Heart right ventricle (tissue), 16 donors: ENCODE measurements around the gene GNL3L. TPM values are rescaled to one million over a fixed set of nuclear protein-coding genes. Genes with fewer than 3 reads are reported as not detected.
"Not testable (repeated sequence)": the region's sequence is repeated elsewhere in the genome, so short reads cannot be mapped to it uniquely, and the experiment has no call there.

ENCODE experiments used
- ATAC-seq, 8 donors: fragments of 200-7000 bp; cut with Tn5 transposase; one replicate each; pipeline ENCODE4 v1.9.1; 2020; ENCODE audit warnings: mild to moderate bottlenecking in 8 of 8, moderate library complexity in 8 of 8, moderate number of reproducible peaks in 1 of 8
- DNase-seq, 2 donors: peaks; one replicate each; pipeline ENCODE4 v3.0.0-alpha.2; 2020
- H3K27ac ChIP-seq, 10 donors: fragments of 200-600 bp; sonication (generic) in 2 of 10; one replicate each; pipeline versions ENCODE4 v1.5.0 to v1.8.0; 2020 to 2022; ENCODE audit warnings: mild to moderate bottlenecking in 3 of 10
- H3K27me3 ChIP-seq, 7 donors: fragments of 200-600 bp; one replicate each; pipeline ENCODE4 v1.8.0; 2021 to 2022; ENCODE audit warnings: mild to moderate bottlenecking in 2 of 7
- H3K36me3 ChIP-seq, 9 donors: fragments of 200-600 bp; sonication (generic) in 1 of 9; one replicate each; pipeline versions ENCODE4 v1.5.0 to v1.8.0; 2020 to 2022; ENCODE audit warnings: mild to moderate bottlenecking in 2 of 9
- H3K4me1 ChIP-seq, 9 donors: fragments of 200-600 bp; sonication (generic) in 1 of 9; one replicate each; pipeline versions ENCODE4 v1.5.0 to v1.8.0; 2020 to 2022; ENCODE audit warnings: mild to moderate bottlenecking in 4 of 9
- H3K4me3 ChIP-seq, 10 donors: fragments of 200-600 bp; sonication (generic) in 2 of 10; one replicate each; pipeline versions ENCODE4 v1.5.0 to v1.8.0; 2020 to 2022; ENCODE audit warnings: mild to moderate bottlenecking in 7 of 10, moderate library complexity in 2 of 10
- H3K9me3 ChIP-seq, 11 donors: fragments of 200-600 bp in 10 of 11; sonication (generic) in 2 of 11; one replicate each; pipeline versions ENCODE4 v1.5.0 to v1.8.0; 2013 to 2022; ENCODE audit warnings: mild to moderate bottlenecking in 2 of 11, control low read depth in 1 of 11, moderate library complexity in 1 of 11
- WGBS, 2 donors: extraction: QIAGEN DNeasy Blood & Tissue Kit; methylation state at CpG; one replicate each; pipeline ENCODE4 v1.1.7; 2013; ENCODE audit warnings: inconsistent platforms in 1 of 2; 5-methylcytosine and 5-hydroxymethylcytosine counted together
- intact Hi-C, 10 donors: fragments of 100-400 bp; cut with DNase I; formaldehyde crosslinking; loops; one replicate each; pipeline versions ENCODE4 v1.11.1 to v1.14.2; 2022
- polyA plus RNA-seq, 2 donors: library from polyadenylated mRNA; stranded (reverse); fragments of 200-250 nt; gene quantifications; one replicate each; pipeline ENCODE4 v1.2.3, GENCODE V29; 2013
- total RNA-seq, 10 donors: library from RNA; stranded (reverse); fragmentation: NEBNext Ultra II Directional in 3 of 10; extraction: Animal tissue kit (Norgen Biotek cat#: 25700) in 3 of 10; gene quantifications; one replicate each; pipeline versions ENCODE4 v1.2.1 to v1.2.4, GENCODE V29; 2021 to 2023
- TF ChIP-seq, protein P1 (sequence below), 9 donors: fragments of 200-600 bp; sonication (generic) in 2 of 9; IDR thresholded peaks; one replicate each; pipeline versions ENCODE4 v1.5.0 to v1.8.0; 2021 to 2022; ENCODE audit warnings: antibody characterized with exemption in 9 of 9, mild to moderate bottlenecking in 5 of 9, moderate library complexity in 1 of 9
- donor health status: Arrhythmogenic right ventricular cardiomyopathy.
- donor health status: ischemic (EF 13 %, LVEDD 7.1; RV severe dilation, severe dysfunction).
- donor health status: healthy with polysubstance abuse.
- donor health status: DM: no; HTN: yes; CAD: no.
- donor health status: DM: no; HTN: no; CAD: no.
- donor health status: ischemic (EF 25% LVEDD 6.9; RV normal size, moderate dysfunction).
- donor health status: ischemic (EF 25% LVEDD 5.7; RV mildly dilated, moderate dysfunction).
- donor health status: healthy.
- donor health status: DM: yes; HTN: yes; CAD: no.
- donor health status: Ischemic cardiomyopathy.
- donor health status: ischemic (EF 35%, LVEDD 5.7; RV mildly dilated, moderate dysfunction).
- donor health status: nonischemic (EF 11% LVEDD 7.7; RV severe dilation, severe dysfunction).
- donor health status: DM: yes; HTN: yes; CAD: no.
- donor health status: PGD.
- donor health status: ischemic (EF 29% LVEDD 5.4; RV normal size, mild dysfunction).
- donor health status: nonischemic (EF 23%, LVEDD 6.1; RV moderate dilation, normal function).

The GNL3L gene
- total and polyA plus RNA-seq, 12 donors: 3.9 to 47.2 (median 32.0) TPM

DNA sequence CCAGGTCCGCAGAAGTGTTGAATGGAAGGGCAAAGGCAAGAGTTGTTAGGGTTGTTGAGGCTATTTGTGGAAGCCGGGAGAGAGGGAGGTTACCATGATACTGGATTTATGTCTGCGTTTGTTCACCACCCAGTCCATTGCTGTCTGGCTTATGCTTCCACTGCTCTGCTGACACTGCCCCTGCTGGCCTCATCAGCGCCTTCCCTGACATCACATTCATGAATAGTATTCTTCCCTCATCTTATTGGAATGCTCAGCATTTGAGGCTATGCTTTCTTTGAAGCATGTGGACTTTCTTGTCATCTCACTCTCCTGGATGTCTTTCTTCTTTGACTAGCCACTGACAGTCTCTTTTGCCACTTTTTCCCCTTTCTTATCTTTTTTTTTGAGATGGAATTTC is 10.3 kb downstream of the GNL3L start:
- DNase-seq (peak in 1 of 2 donors; percentile 19), ATAC-seq (peak; percentile 63 to 99 (median 92))
- no peak overlapping the region for H3K4me3 ChIP-seq
- H3K27ac ChIP-seq: peak overlapping the region in 6 of 10 donors; percentile 35 to 78 (median 74)
- intact Hi-C loops: no loop called here
- H3K27me3 ChIP-seq: no peaks in the 10 kb centered on the region
- TF ChIP-seq, protein P1, sequence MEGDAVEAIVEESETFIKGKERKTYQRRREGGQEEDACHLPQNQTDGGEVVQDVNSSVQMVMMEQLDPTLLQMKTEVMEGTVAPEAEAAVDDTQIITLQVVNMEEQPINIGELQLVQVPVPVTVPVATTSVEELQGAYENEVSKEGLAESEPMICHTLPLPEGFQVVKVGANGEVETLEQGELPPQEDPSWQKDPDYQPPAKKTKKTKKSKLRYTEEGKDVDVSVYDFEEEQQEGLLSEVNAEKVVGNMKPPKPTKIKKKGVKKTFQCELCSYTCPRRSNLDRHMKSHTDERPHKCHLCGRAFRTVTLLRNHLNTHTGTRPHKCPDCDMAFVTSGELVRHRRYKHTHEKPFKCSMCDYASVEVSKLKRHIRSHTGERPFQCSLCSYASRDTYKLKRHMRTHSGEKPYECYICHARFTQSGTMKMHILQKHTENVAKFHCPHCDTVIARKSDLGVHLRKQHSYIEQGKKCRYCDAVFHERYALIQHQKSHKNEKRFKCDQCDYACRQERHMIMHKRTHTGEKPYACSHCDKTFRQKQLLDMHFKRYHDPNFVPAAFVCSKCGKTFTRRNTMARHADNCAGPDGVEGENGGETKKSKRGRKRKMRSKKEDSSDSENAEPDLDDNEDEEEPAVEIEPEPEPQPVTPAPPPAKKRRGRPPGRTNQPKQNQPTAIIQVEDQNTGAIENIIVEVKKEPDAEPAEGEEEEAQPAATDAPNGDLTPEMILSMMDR (IDR thresholded peaks at IDR 0.05): peak in 3 of 9 donors; percentile 21 to 28 (median 22)
- WGBS, 2 donors: 28 to 53% methylated on average over 4 of the region's 4 CpGs
- H3K9me3 ChIP-seq: no peaks in the 10 kb centered on the region
- H3K36me3 ChIP-seq: peaks cover 0 to 86% (median 8%) of the 10 kb centered on the region in 9 donors
- peaks cover 0 to 6% (median 0%) of the 10 kb centered on the region in 9 donors for H3K4me1 ChIP-seq

DNA sequence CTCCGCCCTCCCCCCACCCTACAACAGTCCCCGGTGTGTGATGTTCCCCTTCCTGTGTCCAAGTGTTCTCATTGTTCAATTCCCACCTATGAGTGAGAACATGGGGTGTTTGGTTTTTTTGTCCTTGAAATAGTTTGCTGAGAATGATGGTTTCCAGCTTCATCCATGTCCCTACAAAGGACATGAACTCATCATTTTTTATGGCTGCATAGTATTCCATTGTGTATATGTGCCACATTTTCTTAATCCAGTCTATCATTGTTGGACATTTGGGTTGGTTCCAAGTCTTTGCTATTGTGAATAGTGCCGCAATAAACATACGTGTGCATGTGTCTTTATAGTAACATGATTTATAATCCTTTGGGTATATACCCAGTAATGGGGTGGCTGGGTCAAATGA is 12.2 kb downstream of the GNL3L start:
- H3K36me3 ChIP-seq: peaks cover 0 to 100% (median 15%) of the 10 kb centered on the region in 9 donors
- H3K4me3 ChIP-seq, H3K4me1 ChIP-seq, H3K9me3 ChIP-seq, H3K27me3 ChIP-seq, H3K27ac ChIP-seq, ATAC-seq, DNase-seq, intact Hi-C loops: not testable (repeated sequence)
- 100% methylated on average over 2 of the region's 4 CpGs for WGBS, 2 donors

DNA sequence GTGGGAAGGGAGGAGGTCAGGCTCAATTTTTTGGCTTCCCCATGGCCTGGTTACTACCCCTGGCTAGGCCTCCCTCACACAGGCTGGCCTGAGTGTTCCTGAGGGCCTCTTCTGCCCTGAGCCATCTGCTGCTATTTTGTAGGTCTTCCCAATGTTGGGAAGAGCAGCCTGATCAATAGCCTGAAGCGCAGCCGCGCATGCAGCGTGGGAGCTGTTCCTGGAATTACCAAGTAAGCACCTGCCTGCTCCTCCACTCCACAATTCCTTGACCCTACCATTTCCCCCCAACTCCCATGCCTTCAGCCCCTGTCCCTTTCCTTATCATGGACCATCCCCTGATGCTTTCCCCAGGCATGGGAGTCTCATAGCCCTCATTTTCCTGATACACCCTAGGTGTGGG is 20.8 kb downstream of the GNL3L start:
- ATAC-seq (no peak), DNase-seq (no peak)
- H3K36me3 ChIP-seq: peaks cover 0 to 100% (median 2%) of the 10 kb centered on the region in 9 donors
- intact Hi-C loops: no loop called here
- H3K27ac ChIP-seq: no peak overlapping the region
- no peaks in the 10 kb centered on the region for H3K9me3 ChIP-seq
- TF ChIP-seq, protein P1 (IDR thresholded peaks at IDR 0.05): no peak
- no peaks in the 10 kb centered on the region for H3K4me1 ChIP-seq
- H3K27me3 ChIP-seq: no peaks in the 10 kb centered on the region
- H3K4me3 ChIP-seq: no peak overlapping the region
- WGBS, 2 donors: 96 to 100% methylated on average over 4 of the region's 4 CpGs

DNA sequence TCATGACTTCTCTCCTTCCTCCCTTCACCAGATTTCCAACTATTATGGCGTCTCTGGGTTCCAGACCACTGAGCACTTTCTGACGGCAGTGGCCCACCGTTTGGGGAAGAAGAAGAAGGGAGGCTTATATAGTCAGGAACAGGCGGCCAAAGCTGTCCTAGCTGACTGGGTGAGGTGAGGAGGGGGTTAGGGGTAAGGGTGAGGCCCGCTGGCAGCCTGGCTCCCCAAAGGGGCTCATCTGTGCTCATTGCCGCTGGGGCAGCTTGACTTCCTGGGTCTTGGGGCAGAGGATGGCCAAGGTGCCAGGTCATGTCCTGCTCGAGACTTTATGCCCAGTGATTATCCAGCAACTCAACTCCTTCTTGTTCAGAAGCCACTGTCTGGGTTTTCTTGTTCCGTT is 21.8 kb downstream of the GNL3L start:
- H3K27ac ChIP-seq: no peak overlapping the region
- H3K9me3 ChIP-seq: no peaks in the 10 kb centered on the region
- no peak overlapping the region for H3K4me3 ChIP-seq
- TF ChIP-seq, protein P1 (IDR thresholded peaks at IDR 0.05): no peak
- ATAC-seq (no peak), DNase-seq (no peak)
- H3K4me1 ChIP-seq: no peaks in the 10 kb centered on the region
- intact Hi-C loops: no loop called here
- no peaks in the 10 kb centered on the region for H3K27me3 ChIP-seq
- 92 to 97% methylated on average over 4 to 8 of the region's 8 CpGs for WGBS, 2 donors
- peaks cover 0 to 100% (median 0%) of the 10 kb centered on the region in 9 donors for H3K36me3 ChIP-seq

DNA sequence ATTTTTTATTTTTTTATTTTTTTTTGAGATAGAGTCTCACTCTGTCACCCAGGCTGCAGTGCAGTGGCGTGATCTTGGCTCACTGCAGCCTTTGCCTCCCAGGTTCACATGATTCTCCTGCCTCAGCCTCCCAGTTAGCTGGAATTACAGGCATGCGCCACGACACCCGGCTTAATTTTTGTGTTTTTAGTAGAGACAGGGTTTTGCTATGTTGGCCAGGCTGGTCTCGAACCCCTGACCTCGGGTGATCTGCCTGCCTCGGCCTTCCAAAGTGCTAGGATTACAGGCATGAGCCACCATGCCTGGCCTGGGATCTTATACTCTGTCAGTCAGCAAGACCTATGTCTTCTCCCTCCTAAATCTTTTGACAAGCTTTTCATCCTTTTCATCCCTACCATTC is 25.0 kb downstream of the GNL3L start:
- H3K27me3 ChIP-seq, H3K4me1 ChIP-seq, ATAC-seq, intact Hi-C loops, H3K9me3 ChIP-seq, H3K27ac ChIP-seq, H3K4me3 ChIP-seq, DNase-seq: not testable (repeated sequence)
- 93 to 94% methylated on average over 7 of the region's 7 CpGs for WGBS, 2 donors
- peaks cover 0 to 99% (median 0%) of the 10 kb centered on the region in 9 donors for H3K36me3 ChIP-seq
